ENCODE measurements around the gene TECPR1.

- TF ChIP-seq CTCF (IDR thresholded peaks at IDR 0.05): no peak
- TF ChIP-seq POLR2A (IDR thresholded peaks at IDR 0.05): no peak
Measured at GRCh38 chr7:98283887-98284222, 31.8 kb upstream of the TECPR1 start.

All from lower leg skin (tissue), 3 donors.